Brain microvascular endothelial cell (primary cell): Measurements from ENCODE around the gene LILRA6.
"Not testable (repeated sequence)": the region's sequence is repeated elsewhere in the genome, so short reads cannot be mapped to it uniquely, and the experiment has no call there.

ENCODE experiments used
- DNase-seq: peaks from one replicate; pipeline ENCODE4 v3.0.0-alpha.2; 2020
- H3K27ac ChIP-seq: fragments of 250-450 bp; sonication (Bioruptor Pico); 2 replicates; pipeline ENCODE4 v1.5.1; 2020; ENCODE audit warnings: mild to moderate bottlenecking, moderate library complexity
- H3K27me3 ChIP-seq: fragments of 250-450 bp; sonication (Bioruptor Pico); replicated peaks from 2 replicates; pipeline ENCODE4 v1.5.1; 2020; ENCODE audit warnings: mild to moderate bottlenecking
- H3K36me3 ChIP-seq: fragments of 250-450 bp; sonication (Bioruptor Pico); replicated peaks from 2 replicates; pipeline ENCODE4 v1.5.1; 2020; ENCODE audit warnings: mild to moderate bottlenecking
- H3K4me3 ChIP-seq: 2 replicates; pipeline ENCODE4 v1.5.1; 2011; ENCODE audit warnings: low read depth, mild to moderate bottlenecking, control low read depth, low read length, moderate library complexity
- CTCF ChIP-seq: IDR thresholded peaks from 2 replicates; pipeline ENCODE4 v1.5.1; 2011; ENCODE audit warnings: low read depth, mild to moderate bottlenecking, moderate library complexity, low read length, control low read depth, inconsistent platforms; ENCODE audit errors: missing control alignments
- in situ Hi-C: cut with HindIII; loops from 2 replicates; pipeline ENCODE4 v1.10.0; 2017; ENCODE audit warnings: low sequenced_read_pairs, low pct_ligation_motif_present

The LILRA6 gene

GRCh38 chr19:54218960-54219661 is 23.5 kb downstream of the LILRA6 start:
- H3K36me3 ChIP-seq: no peaks in the 10 kb centered on the region
- H3K27ac ChIP-seq: no peak overlapping the region
- no peak for DNase-seq
- in situ Hi-C loops: no loop called here
- no peak for TF ChIP-seq CTCF
- no peak overlapping the region for H3K4me3 ChIP-seq
- H3K27me3 ChIP-seq: no peaks in the 10 kb centered on the region

- Histone ChIP-seq H3K4me3 (no peak overlapping the region), H3K27me3 (no peaks in the 10 kb centered on the region), H3K27ac (no peak overlapping the region), H3K36me3 (no peaks in the 10 kb centered on the region)
- no peak for DNase-seq
- in situ Hi-C loops: no loop called here
- no peak for TF ChIP-seq CTCF
Measured at GRCh38 chr19:54218259-54218658, 24.3 kb downstream of the LILRA6 start.

GRCh38 chr19:54217517-54218247 is 24.9 kb downstream of the LILRA6 start:
- H3K4me3 ChIP-seq, H3K36me3 ChIP-seq, DNase-seq, H3K27me3 ChIP-seq, in situ Hi-C loops, H3K27ac ChIP-seq: not testable (repeated sequence)

GRCh38 chr19:54216869-54217268 is 25.7 kb downstream of the LILRA6 start:
- no peak for DNase-seq
- in situ Hi-C loops: no loop called here
- no peak overlapping the region for H3K27ac ChIP-seq

GRCh38 chr19:54214734-54215133 is 27.9 kb downstream of the LILRA6 start:
- H3K27ac ChIP-seq, H3K36me3 ChIP-seq, DNase-seq, H3K27me3 ChIP-seq, H3K4me3 ChIP-seq, in situ Hi-C loops: not testable (repeated sequence)

More at GRCh38 chr19:54216869-54217268, 25.7 kb downstream of the LILRA6 start:
- Histone ChIP-seq H3K27me3 (no peaks in the 10 kb centered on the region), H3K4me3 (no peak overlapping the region), H3K36me3 (no peaks in the 10 kb centered on the region)
- TF ChIP-seq CTCF: no peak

GRCh38 chr19:54214217-54214616 is 28.4 kb downstream of the LILRA6 start:
- in situ Hi-C loops, H3K27ac ChIP-seq, H3K27me3 ChIP-seq, H3K4me3 ChIP-seq, DNase-seq, H3K36me3 ChIP-seq: not testable (repeated sequence)

- Histone ChIP-seq H3K27me3 (no peaks in the 10 kb centered on the region), H3K4me3 (no peak overlapping the region), H3K27ac (no peak overlapping the region), H3K36me3 (peaks cover 25% of the 10 kb centered on the region)
- in situ Hi-C loops: no loop called here
- TF ChIP-seq CTCF: no peak
- DNase-seq: no peak
Measured at GRCh38 chr19:54211235-54211634, 31.4 kb downstream of the LILRA6 start.
